Brain microvascular endothelial cell (primary cell): ENCODE measurements around the gene TCHP.

Source experiments
- DNase-seq: peaks from one replicate; pipeline ENCODE4 v3.0.0-alpha.2; 2020
- H3K27ac ChIP-seq: fragments of 250-450 bp; sonication (Bioruptor Pico); 2 replicates; pipeline ENCODE4 v1.5.1; 2020; ENCODE audit warnings: mild to moderate bottlenecking, moderate library complexity
- H3K27me3 ChIP-seq: fragments of 250-450 bp; sonication (Bioruptor Pico); replicated peaks from 2 replicates; pipeline ENCODE4 v1.5.1; 2020; ENCODE audit warnings: mild to moderate bottlenecking
- H3K36me3 ChIP-seq: fragments of 250-450 bp; sonication (Bioruptor Pico); replicated peaks from 2 replicates; pipeline ENCODE4 v1.5.1; 2020; ENCODE audit warnings: mild to moderate bottlenecking
- H3K4me3 ChIP-seq: 2 replicates; pipeline ENCODE4 v1.5.1; 2011; ENCODE audit warnings: low read depth, mild to moderate bottlenecking, control low read depth, low read length, moderate library complexity
- CTCF ChIP-seq: IDR thresholded peaks from 2 replicates; pipeline ENCODE4 v1.5.1; 2011; ENCODE audit warnings: low read depth, mild to moderate bottlenecking, moderate library complexity, low read length, control low read depth, inconsistent platforms; ENCODE audit errors: missing control alignments
- in situ Hi-C: cut with HindIII; loops from 2 replicates; pipeline ENCODE4 v1.10.0; 2017; ENCODE audit warnings: low sequenced_read_pairs, low pct_ligation_motif_present

TCHP gene

DNA sequence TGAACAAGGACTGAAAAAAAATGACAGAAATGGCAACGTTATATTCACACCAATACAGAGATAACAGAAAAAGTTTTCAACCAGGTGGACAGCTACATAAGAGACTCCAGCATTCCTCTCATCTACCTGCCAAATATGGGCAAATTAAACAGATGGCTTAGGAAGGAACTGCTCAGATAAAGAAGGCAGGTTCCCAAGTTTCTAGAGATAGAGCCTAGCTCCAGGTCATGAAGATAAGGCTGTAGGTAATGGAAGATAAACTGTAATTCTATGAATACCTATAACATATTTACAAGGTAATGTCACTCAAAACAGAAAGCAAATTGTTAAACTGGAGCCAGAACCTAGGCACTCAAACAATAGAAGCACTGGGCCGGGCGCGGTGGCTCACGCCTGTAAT, 53.6 kb downstream of the TCHP start:
- DNase-seq = no peak
- Histone ChIP-seq H3K27ac (no peak overlapping the region), H3K27me3 (no peaks in the 10 kb centered on the region), H3K4me3 (no peak overlapping the region), H3K36me3 (peaks cover 29% of the 10 kb centered on the region)
- no peak for TF ChIP-seq CTCF
- in situ Hi-C loops = no loop called here

GRCh38 chr12:109958374-109958773, 58.3 kb downstream of the TCHP start:
- DNase-seq = no peak
- no peaks in the 10 kb centered on the region for H3K27me3 ChIP-seq
- H3K36me3 ChIP-seq = peaks cover 20% of the 10 kb centered on the region
- no peak overlapping the region for H3K27ac ChIP-seq
- TF ChIP-seq CTCF = no peak
- H3K4me3 ChIP-seq = no peak overlapping the region
- in situ Hi-C loops = no loop called here

- in situ Hi-C loops = no loop called here
- no peak overlapping the region for H3K4me3 ChIP-seq
Observed at GRCh38 chr12:109959411-109960093, 59.5 kb downstream of the TCHP start.

GRCh38 chr12:109961201-109961600, 61.1 kb downstream of the TCHP start:
- no peak for TF ChIP-seq CTCF
- H3K27ac ChIP-seq = no peak overlapping the region

More at GRCh38 chr12:109959411-109960093, 59.5 kb downstream of the TCHP start:
- no peak for DNase-seq
- H3K36me3 ChIP-seq = peaks cover 22% of the 10 kb centered on the region
- no peak overlapping the region for H3K27ac ChIP-seq
- no peak for TF ChIP-seq CTCF
- no peaks in the 10 kb centered on the region for H3K27me3 ChIP-seq

DNA sequence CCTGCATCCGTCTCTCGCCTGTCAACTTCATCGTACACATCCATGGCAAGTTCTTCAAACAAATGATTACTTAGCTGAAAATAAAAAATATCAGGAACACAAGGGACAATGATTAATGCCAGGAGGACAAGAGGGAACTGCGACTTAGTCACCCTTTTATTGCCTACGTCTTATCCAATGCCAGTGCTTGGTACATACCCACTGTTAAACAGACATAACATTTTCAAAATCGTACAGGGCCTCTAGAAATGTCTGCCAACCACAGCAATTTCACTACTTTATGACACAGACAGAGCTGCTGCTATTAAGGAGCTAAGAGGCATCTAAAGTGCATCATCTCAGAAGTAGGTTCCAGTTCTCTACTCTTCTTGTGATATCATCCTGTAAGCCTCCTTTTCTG, 61.5 kb downstream of the TCHP start:
- no peak for TF ChIP-seq CTCF
- no peak for DNase-seq
- in situ Hi-C loops = no loop called here
- no peak overlapping the region for H3K27ac ChIP-seq
- H3K4me3 ChIP-seq = no peak overlapping the region
- H3K27me3 ChIP-seq = no peaks in the 10 kb centered on the region
- H3K36me3 ChIP-seq = peaks cover 31% of the 10 kb centered on the region

More at GRCh38 chr12:109961201-109961600, 61.1 kb downstream of the TCHP start:
- no peak for DNase-seq
- Histone ChIP-seq H3K36me3 (peaks cover 33% of the 10 kb centered on the region), H3K4me3 (no peak overlapping the region), H3K27me3 (no peaks in the 10 kb centered on the region)
- in situ Hi-C loops = no loop called here

DNA sequence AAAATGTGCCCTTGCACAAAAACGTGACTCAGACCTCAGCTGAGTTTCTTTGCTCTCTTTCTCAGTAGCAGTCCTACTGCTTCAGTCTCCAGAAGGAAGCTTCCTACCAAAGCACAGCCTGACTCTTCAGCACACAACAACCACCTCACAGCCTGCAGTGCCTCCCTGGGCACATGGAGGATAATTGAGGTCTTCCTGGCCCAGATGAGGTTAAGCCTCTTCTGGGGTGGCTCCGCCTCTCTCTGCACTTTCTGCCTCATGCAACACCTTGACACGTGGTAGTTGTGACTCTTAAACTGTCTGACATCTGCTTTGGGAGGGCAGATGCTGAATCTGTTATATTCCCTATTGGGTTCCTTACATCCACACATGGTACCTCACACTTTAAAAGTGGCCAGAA, 62.3 kb downstream of the TCHP start:
- H3K4me3 ChIP-seq = no peak overlapping the region
- H3K36me3 ChIP-seq = peaks cover 28% of the 10 kb centered on the region
- H3K27me3 ChIP-seq = no peaks in the 10 kb centered on the region
- no peak for DNase-seq
- no peak overlapping the region for H3K27ac ChIP-seq
- no peak for TF ChIP-seq CTCF
- in situ Hi-C loops = no loop called here
